Activated naive CD4-positive, alpha-beta T cell treated with anti-CD3 and anti-CD28 coated beads, Interleukin-2, amount 50 U/mL, for 72 hours (primary cell): ENCODE measurements around the gene C6. TPM values are rescaled to one million over a fixed set of nuclear protein-coding genes. Genes with fewer than 3 reads are reported as not detected.
"Not testable (repeated sequence)": the region's sequence is repeated elsewhere in the genome, so short reads cannot be mapped to it uniquely, and the experiment has no call there.

Source experiments
- ATAC-seq, 2 donors: fragments of 150-1000 bp; cut with Tn5 transposase; 2 replicates each; pipeline ENCODE4 v1.10.0; 2021; ENCODE audit warnings: mild to moderate bottlenecking in 2 of 2, moderate library complexity in 2 of 2
- DNase-seq, 2 donors: peaks; one replicate each; pipeline ENCODE4 v3.0.0; 2021 to 2022; ENCODE audit warnings: low spot score in 2 of 2
- H3K27ac Mint-ChIP-seq, 2 donors: one replicate each; pipeline ENCODE4 v1.8.0; 2022; ENCODE audit warnings: mild to moderate bottlenecking in 2 of 2, mixed read lengths in 2 of 2
- H3K36me3 Mint-ChIP-seq, 2 donors: one replicate each; pipeline ENCODE4 v1.8.0; 2022; ENCODE audit warnings: mixed read lengths in 2 of 2
- H3K9me3 Mint-ChIP-seq, 2 donors: one replicate each; pipeline ENCODE4 v1.8.0; 2022; ENCODE audit warnings: mixed read lengths in 2 of 2
- total RNA-seq, 2 donors: library from RNA; stranded (reverse); gene quantifications; one replicate each; pipeline ENCODE4 v1.2.3, GENCODE V29; 2022

Gene C6
- total RNA-seq, 2 donors from 2014 or later: not detected

- Mint-ChIP-seq H3K27ac (no peak overlapping the region), H3K9me3 (peaks cover 4 to 8% of the 10 kb centered on the region in 2 donors), H3K36me3 (no peaks in the 10 kb centered on the region)
- ATAC-seq (no peak), DNase-seq (no peak)
Measured at GRCh38 chr5:41211417-41211816, 1.9 kb downstream of the C6 start.

DNA sequence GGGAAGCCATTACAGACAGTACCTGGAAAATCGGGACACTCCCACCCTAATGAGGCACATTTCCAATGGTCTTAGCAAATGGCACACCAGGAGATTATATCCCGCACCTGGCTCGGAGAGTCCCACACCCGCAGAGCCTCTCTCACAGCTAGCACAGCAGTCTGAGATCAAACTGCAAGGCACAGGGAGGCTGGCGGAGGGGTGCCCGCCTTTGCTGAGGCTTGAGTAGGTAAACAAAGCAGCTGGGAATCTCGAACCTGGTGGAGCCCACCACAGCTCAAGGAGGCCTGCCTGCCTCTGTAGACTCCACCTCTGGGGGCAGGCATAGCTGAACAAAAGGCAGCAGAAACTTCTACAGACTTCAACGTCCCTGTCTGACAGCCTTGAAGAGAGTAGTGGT is 7.9 kb downstream of the C6 start:
- not testable (repeated sequence) for DNase-seq, ATAC-seq, H3K27ac Mint-ChIP-seq, H3K36me3 Mint-ChIP-seq
- H3K9me3 Mint-ChIP-seq: peaks cover 4 to 17% of the 10 kb centered on the region in 2 donors

GRCh38 chr5:41203033-41203432 is 10.3 kb downstream of the C6 start:
- DNase-seq: no peak

GRCh38 chr5:41201082-41201772 is 12.1 kb downstream of the C6 start:
- no peak for DNase-seq
- Mint-ChIP-seq H3K9me3 (peaks cover under 1 to 7% of the 10 kb centered on the region in 2 donors), H3K36me3 (no peaks in the 10 kb centered on the region), H3K27ac (no peak overlapping the region)
- no peak for ATAC-seq

More at GRCh38 chr5:41203033-41203432, 10.3 kb downstream of the C6 start:
- no peaks in the 10 kb centered on the region for H3K36me3 Mint-ChIP-seq
- no peak overlapping the region for H3K27ac Mint-ChIP-seq
- H3K9me3 Mint-ChIP-seq: peaks cover 4 to 14% of the 10 kb centered on the region in 2 donors
- no peak for ATAC-seq

GRCh38 chr5:41200506-41200905 is 12.8 kb downstream of the C6 start:
- peaks cover 0 to 6% of the 10 kb centered on the region in 2 donors for H3K9me3 Mint-ChIP-seq
- no peaks in the 10 kb centered on the region for H3K36me3 Mint-ChIP-seq
- ATAC-seq (no peak), DNase-seq (no peak)
- no peak overlapping the region for H3K27ac Mint-ChIP-seq

DNA sequence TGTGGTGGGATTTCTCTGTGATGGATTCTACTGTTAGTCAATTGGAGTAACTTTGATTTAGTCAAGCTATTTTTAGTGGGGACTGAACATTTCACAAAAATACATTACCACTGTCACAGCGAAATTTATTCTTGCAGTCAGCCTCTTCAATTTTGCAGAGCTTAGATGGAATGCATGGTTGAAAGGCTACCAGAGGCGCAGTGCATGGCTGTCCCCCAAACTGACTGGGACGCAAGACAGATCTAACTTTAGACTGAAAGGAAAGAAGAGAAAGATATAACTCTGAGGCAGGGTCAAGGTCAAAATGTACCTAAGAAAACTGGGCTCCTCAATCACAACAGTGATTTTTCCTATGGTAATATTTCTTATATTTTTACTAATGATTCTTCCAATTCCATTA is 13.7 kb downstream of the C6 start:
- DNase-seq (no peak), ATAC-seq (no peak)
- Mint-ChIP-seq H3K36me3 (no peaks in the 10 kb centered on the region), H3K27ac (no peak overlapping the region), H3K9me3 (peaks cover 0 to 6% of the 10 kb centered on the region in 2 donors)

DNA sequence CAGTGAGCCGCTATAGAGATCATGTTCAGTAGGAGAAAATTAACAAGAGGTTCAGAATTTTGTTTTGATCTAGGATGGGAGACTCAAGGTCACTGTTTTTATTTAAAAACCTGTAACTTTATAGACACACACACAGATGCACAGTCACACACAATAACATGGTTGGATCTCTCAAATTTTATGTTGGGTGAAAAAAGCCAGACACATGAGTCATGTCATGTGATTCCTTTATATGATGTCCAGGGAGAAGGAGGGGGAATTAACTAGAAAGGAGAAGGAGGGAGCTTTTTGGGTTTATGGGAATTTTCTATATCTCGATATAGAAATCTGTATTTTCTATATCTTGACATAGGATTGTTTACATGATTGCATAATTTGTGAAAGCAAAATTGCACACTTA is 17.1 kb downstream of the C6 start:
- Mint-ChIP-seq H3K27ac (no peak overlapping the region), H3K36me3 (no peaks in the 10 kb centered on the region), H3K9me3 (peaks cover 0 to 5% of the 10 kb centered on the region in 2 donors)
- ATAC-seq (no peak), DNase-seq (no peak)

DNA sequence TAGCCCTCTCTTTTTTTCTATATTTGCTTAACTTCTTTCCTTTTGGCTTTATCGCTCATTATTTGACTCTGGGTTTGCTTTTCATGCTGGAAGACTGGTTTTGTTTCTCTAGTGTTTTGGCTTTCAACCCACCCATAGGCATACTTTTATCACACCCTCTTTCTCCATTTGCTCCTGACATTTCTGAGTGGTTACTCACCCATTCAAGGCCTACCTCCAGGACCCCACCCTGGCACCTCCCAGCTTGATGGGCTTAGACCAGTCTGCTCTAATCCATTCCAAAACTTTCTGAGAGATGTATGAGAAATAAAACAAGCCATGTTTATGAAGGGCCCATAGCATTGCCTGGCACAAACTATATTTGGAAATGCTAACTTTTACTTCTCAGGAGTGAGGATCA is 18.1 kb downstream of the C6 start:
- ATAC-seq (no peak), DNase-seq (no peak)
- H3K9me3 Mint-ChIP-seq: peaks cover 0 to 5% of the 10 kb centered on the region in 2 donors
- H3K27ac Mint-ChIP-seq: no peak overlapping the region
- no peaks in the 10 kb centered on the region for H3K36me3 Mint-ChIP-seq

GRCh38 chr5:41194339-41194738 is 19.0 kb downstream of the C6 start:
- Mint-ChIP-seq H3K36me3 (no peaks in the 10 kb centered on the region), H3K9me3 (peaks cover 0 to 10% of the 10 kb centered on the region in 2 donors), H3K27ac (no peak overlapping the region)
- ATAC-seq (no peak), DNase-seq (no peak)

DNA sequence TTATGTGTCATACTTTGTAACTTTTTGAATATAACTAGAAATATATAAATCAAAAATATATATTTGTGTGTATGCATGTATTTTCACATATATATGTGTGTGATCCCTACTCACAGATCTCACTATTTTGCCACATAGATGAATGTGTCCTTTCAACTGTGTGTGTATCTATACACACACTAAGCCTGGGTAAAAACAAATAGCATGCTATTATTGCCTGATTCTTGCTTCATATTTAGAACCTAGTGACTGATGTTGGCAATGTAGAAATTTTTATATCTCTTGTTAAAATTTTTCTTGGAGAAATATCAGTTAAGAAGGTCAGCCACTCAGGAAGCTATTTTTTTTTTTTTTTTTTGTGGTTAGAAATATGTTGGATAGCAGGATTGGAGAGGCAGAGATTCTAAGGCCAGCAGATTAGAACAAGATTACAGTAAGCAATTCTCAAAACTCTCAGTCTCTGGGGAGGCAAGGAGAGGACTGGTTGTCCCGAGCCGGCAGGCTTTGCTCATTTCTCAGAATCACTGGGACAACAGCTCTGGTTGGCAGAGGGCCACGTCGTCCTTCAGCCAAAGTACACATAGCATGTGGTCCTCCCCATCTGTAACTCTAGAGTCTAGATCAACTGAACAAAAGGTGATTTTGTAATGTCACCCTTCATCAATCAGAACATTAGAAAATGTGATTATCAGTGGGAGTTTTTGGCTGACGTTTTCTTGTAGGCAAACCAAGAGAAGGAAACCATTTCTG is 19.7 kb downstream of the C6 start:
- DNase-seq (no peak), ATAC-seq (no peak)
- Mint-ChIP-seq H3K9me3 (peaks cover 0 to 10% of the 10 kb centered on the region in 2 donors), H3K36me3 (no peaks in the 10 kb centered on the region), H3K27ac (no peak overlapping the region)

GRCh38 chr5:41191249-41191648 is 22.1 kb downstream of the C6 start:
- H3K27ac Mint-ChIP-seq: no peak overlapping the region
- ATAC-seq: no peak
- peaks cover 0 to 10% of the 10 kb centered on the region in 2 donors for H3K9me3 Mint-ChIP-seq

GRCh38 chr5:41186143-41186542 is 27.2 kb downstream of the C6 start:
- ATAC-seq: no peak

More at GRCh38 chr5:41191249-41191648, 22.1 kb downstream of the C6 start:
- DNase-seq: no peak
- no peaks in the 10 kb centered on the region for H3K36me3 Mint-ChIP-seq

GRCh38 chr5:41183331-41183730 is 30.0 kb downstream of the C6 start:
- H3K9me3 Mint-ChIP-seq, H3K27ac Mint-ChIP-seq, H3K36me3 Mint-ChIP-seq, DNase-seq, ATAC-seq: not testable (repeated sequence)

More at GRCh38 chr5:41186143-41186542, 27.2 kb downstream of the C6 start:
- peaks cover 0 to 5% of the 10 kb centered on the region in 2 donors for H3K9me3 Mint-ChIP-seq
- no peak for DNase-seq
- H3K36me3 Mint-ChIP-seq: no peaks in the 10 kb centered on the region
- no peak overlapping the region for H3K27ac Mint-ChIP-seq

GRCh38 chr5:41182666-41183065 is 30.7 kb downstream of the C6 start:
- no peak for ATAC-seq
- no peaks in the 10 kb centered on the region for H3K9me3 Mint-ChIP-seq
- H3K36me3 Mint-ChIP-seq: no peaks in the 10 kb centered on the region
- no peak for DNase-seq
- H3K27ac Mint-ChIP-seq: no peak overlapping the region

- Mint-ChIP-seq H3K9me3 (no peaks in the 10 kb centered on the region), H3K27ac (no peak overlapping the region), H3K36me3 (no peaks in the 10 kb centered on the region)
Measured at GRCh38 chr5:41181691-41182564, 31.4 kb downstream of the C6 start.

DNA sequence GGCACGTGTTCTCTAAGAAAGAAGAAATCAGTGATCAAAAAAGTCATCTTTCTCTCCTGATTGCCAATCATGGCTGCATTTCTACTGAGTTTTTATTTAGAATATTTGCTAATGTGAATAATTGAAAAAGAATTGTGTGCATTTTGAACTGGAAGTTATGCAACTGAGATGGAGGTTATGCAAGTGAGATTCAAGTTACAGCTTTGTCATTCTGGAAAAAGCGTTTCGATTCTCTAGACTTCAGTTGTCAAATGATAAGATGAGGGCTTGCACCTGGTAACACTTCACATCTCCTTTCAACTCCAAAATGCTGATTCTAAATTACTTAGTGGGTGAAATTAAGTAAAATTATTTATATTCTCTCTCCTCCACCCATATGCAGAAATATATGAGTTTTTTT is 36.4 kb downstream of the C6 start:
- ATAC-seq: no peak
- no peaks in the 10 kb centered on the region for H3K36me3 Mint-ChIP-seq
- H3K27ac Mint-ChIP-seq: no peak overlapping the region

More at GRCh38 chr5:41181691-41182564, 31.4 kb downstream of the C6 start:
- ATAC-seq (no peak), DNase-seq (no peak)

GRCh38 chr5:41172012-41172411 is 41.3 kb downstream of the C6 start:
- Mint-ChIP-seq H3K27ac (no peak overlapping the region), H3K9me3 (peaks cover 6 to 11% of the 10 kb centered on the region in 2 donors), H3K36me3 (no peaks in the 10 kb centered on the region)
- DNase-seq (no peak), ATAC-seq (no peak)

More for the DNA sequence above, 36.4 kb downstream of the C6 start:
- peaks cover 0 to 5% of the 10 kb centered on the region in 2 donors for H3K9me3 Mint-ChIP-seq
- DNase-seq: no peak
